HepG2 (cell line): ENCODE measurements around the gene RARA. TPM values are rescaled to one million over a fixed set of nuclear protein-coding genes. Genes with fewer than 3 reads are reported as not detected.

Experiments
- ATF7 ChIP-seq, 2 experiments: fragments of 450-650 bp in 1 of 2; sonication (generic) in 1 of 2; formaldehyde crosslinking in 1 of 2; IDR thresholded peaks; 2 replicates each; pipeline versions ENCODE4 v1.4.0 to v1.6.1; 2016 to 2020; ENCODE audit warnings: antibody characterized with exemption in 1 of 2, mild to moderate bottlenecking in 1 of 2, missing genetic modification reagents in 1 of 2
- CREB3 ChIP-seq: sonication (generic); formaldehyde crosslinking; IDR thresholded peaks from 2 replicates; pipeline ENCODE4 v1.5.0; 2020; ENCODE audit warnings: missing genetic modification reagents
- FOXK1 ChIP-seq: sonication (generic); formaldehyde crosslinking; IDR thresholded peaks from 2 replicates; pipeline ENCODE4 v1.4.0; 2020; ENCODE audit warnings: low read depth, missing genetic modification reagents, borderline replicate concordance
- HNF4G ChIP-seq, 2 experiments: sonication (generic) in 1 of 2; formaldehyde crosslinking in 1 of 2; IDR thresholded peaks; 2 replicates each; pipeline versions ENCODE4 v1.4.0 to v1.6.1; 2011 to 2020; ENCODE audit warnings: borderline replicate concordance in 2 of 2, low read depth in 2 of 2, mild to moderate bottlenecking in 2 of 2, low read length in 1 of 2, missing genetic modification reagents in 1 of 2, moderate library complexity in 1 of 2
- LCORL ChIP-seq, 2 experiments: fragments of 450-650 bp in 1 of 2; sonication (generic) in 1 of 2; formaldehyde crosslinking in 1 of 2; IDR thresholded peaks; 2 replicates each; pipeline versions ENCODE4 v1.5.0 to v1.6.1; 2017 to 2020; ENCODE audit warnings: antibody characterized with exemption in 1 of 2, missing genetic modification reagents in 1 of 2
- PITX1 ChIP-seq: sonication (generic); formaldehyde crosslinking; IDR thresholded peaks from 2 replicates; pipeline ENCODE4 v1.5.1; 2020; ENCODE audit warnings: mild to moderate bottlenecking, missing genetic modification reagents
- SSRP1 ChIP-seq: IDR thresholded peaks from 2 replicates; pipeline ENCODE4 v1.6.1; 2016; ENCODE audit warnings: control low read depth
- TBL1XR1 ChIP-seq: fragments of 150-350 bp; IDR thresholded peaks from 2 replicates; pipeline ENCODE4 v1.6.1; 2014; ENCODE audit warnings: borderline replicate concordance, low read length; ENCODE audit not compliant: partially characterized antibody
- USF2 ChIP-seq, 2 experiments: sonication (generic) in 1 of 2; formaldehyde crosslinking in 1 of 2; IDR thresholded peaks; 2 replicates each; pipeline versions ENCODE4 v1.5.1 to v1.6.1; 2011 to 2020; ENCODE audit warnings: borderline replicate concordance in 1 of 2, low read depth in 1 of 2, low read length in 1 of 2, mild to moderate bottlenecking in 1 of 2, missing genetic modification reagents in 1 of 2, moderate library complexity in 1 of 2
- YEATS2 ChIP-seq: sonication (generic); formaldehyde crosslinking; IDR thresholded peaks from 2 replicates; pipeline ENCODE4 v1.4.0; 2020; ENCODE audit warnings: missing genetic modification reagents, borderline replicate concordance
- ZBTB26 ChIP-seq: IDR thresholded peaks from 2 replicates; pipeline ENCODE4 v1.6.1; 2016; ENCODE audit warnings: missing compliant biosample characterization, missing genetic modification reagents, borderline replicate concordance
- ZNF331 ChIP-seq: sonication (generic); formaldehyde crosslinking; IDR thresholded peaks from 2 replicates; pipeline ENCODE4 v1.4.0; 2020; ENCODE audit warnings: missing genetic modification reagents
- ZNF460 ChIP-seq: sonication (generic); formaldehyde crosslinking; IDR thresholded peaks from 2 replicates; pipeline ENCODE4 v1.5.1; 2020; ENCODE audit warnings: missing genetic modification reagents, mild to moderate bottlenecking, borderline replicate concordance
- ZNF605 ChIP-seq: sonication (generic); formaldehyde crosslinking; IDR thresholded peaks from 2 replicates; pipeline ENCODE4 v1.8.0; 2022; ENCODE audit warnings: mild to moderate bottlenecking, missing genetic modification reagents
- ZNF616 ChIP-seq: sonication (generic); formaldehyde crosslinking; IDR thresholded peaks from 2 replicates; pipeline ENCODE4 v1.5.0; 2020; ENCODE audit warnings: low read depth, mild to moderate bottlenecking, missing genetic modification reagents
- ZNF770 ChIP-seq: sonication (generic); formaldehyde crosslinking; IDR thresholded peaks from 2 replicates; pipeline ENCODE4 v1.5.0; 2020; ENCODE audit warnings: mild to moderate bottlenecking, missing genetic modification reagents
- polyA plus RNA-seq, 8 experiments: library from polyadenylated mRNA; depleted of rRNA in 3 of 8; stranded (reverse) in 7 of 8; unstranded in 1 of 8; fragments of >200 nt; fragmentation: Illumina TruSeq in 4 of 8; extraction: Trizol in 4 of 8; gene quantifications; 2 replicates each; pipeline versions ENCODE4 v1.2.1 to v1.2.3, GENCODE V29; 2011 to 2016; ENCODE audit warnings: low read depth in 4 of 8, missing spikeins in 1 of 8, mixed read lengths in 1 of 8; ENCODE audit not compliant: insufficient read depth in 1 of 8
- total RNA-seq, 5 experiments: library from RNA; depleted of rRNA; stranded (reverse); fragments of >200 nt; fragmentation: Illumina TruSeq; extraction: Trizol; gene quantifications; 2 replicates each; pipeline ENCODE4 v1.2.3, GENCODE V29; 2016; ENCODE audit warnings: low read depth in 1 of 5
- TF ChIP-seq, protein P1 (sequence below): sonication (generic); formaldehyde crosslinking; IDR thresholded peaks from 2 replicates; pipeline ENCODE4 v1.4.0; 2020; ENCODE audit warnings: missing genetic modification reagents

Gene RARA
- total and polyA plus RNA-seq, 2 of the 13 experiments (the other 11 are each of a cell fraction or from before 2014, with no cell fraction given) = 6.4 to 8.6 TPM

- TF ChIP-seq FOXK1 (CRISPR knock-in tag) (no peak; the same call in 1 of the 2 replicates), SSRP1 (no peak), HNF4G (IDR thresholded peaks at IDR 0.05; ENCODE audit: borderline replicate concordance, low read depth, low read length) (peak; percentile 43; the same call in 1 of the 2 replicates), HNF4G (CRISPR knock-in tag; IDR thresholded peaks at IDR 0.05; ENCODE audit: borderline replicate concordance, low read depth) (no peak), LCORL (IDR thresholded peaks at IDR 0.05) (no peak), LCORL (CRISPR knock-in tag; IDR thresholded peaks at IDR 0.05) (peak; percentile 70; the same call in 1 of the 2 replicates), YEATS2 (CRISPR knock-in tag) (peak; percentile 54; the same call in 1 of the 2 replicates), ZNF605 (CRISPR knock-in tag) (peak; percentile 78; the same call in 1 of the 2 replicates), ZBTB26 (CRISPR knock-in tag) (0 out of 2 replicates have a peak, but pooled peaks have one; percentile 38), ZNF331 (CRISPR knock-in tag) (peak; percentile 76; the same call in 1 of the 2 replicates), USF2 (IDR thresholded peaks at IDR 0.05; ENCODE audit: low read depth, low read length) (no peak), USF2 (CRISPR knock-in tag; IDR thresholded peaks at IDR 0.05; ENCODE audit: borderline replicate concordance) (peak; percentile 18; the same call in 1 of the 2 replicates), ZNF616 (CRISPR knock-in tag) (no peak), TBL1XR1 (peak; percentile 19), CREB3 (CRISPR knock-in tag) (no peak), PITX1 (CRISPR knock-in tag) (peak; percentile 79; the same call in 1 of the 2 replicates), ZNF770 (CRISPR knock-in tag) (peak; percentile 43; the same call in 1 of the 2 replicates), ATF7 (IDR thresholded peaks at IDR 0.05) (peak; percentile 26; the same call in 1 of the 2 replicates), ATF7 (CRISPR knock-in tag; IDR thresholded peaks at IDR 0.05) (peak; percentile 95), ZNF460 (no peak; the same call in 1 of the 2 replicates)
- TF ChIP-seq, protein P1, sequence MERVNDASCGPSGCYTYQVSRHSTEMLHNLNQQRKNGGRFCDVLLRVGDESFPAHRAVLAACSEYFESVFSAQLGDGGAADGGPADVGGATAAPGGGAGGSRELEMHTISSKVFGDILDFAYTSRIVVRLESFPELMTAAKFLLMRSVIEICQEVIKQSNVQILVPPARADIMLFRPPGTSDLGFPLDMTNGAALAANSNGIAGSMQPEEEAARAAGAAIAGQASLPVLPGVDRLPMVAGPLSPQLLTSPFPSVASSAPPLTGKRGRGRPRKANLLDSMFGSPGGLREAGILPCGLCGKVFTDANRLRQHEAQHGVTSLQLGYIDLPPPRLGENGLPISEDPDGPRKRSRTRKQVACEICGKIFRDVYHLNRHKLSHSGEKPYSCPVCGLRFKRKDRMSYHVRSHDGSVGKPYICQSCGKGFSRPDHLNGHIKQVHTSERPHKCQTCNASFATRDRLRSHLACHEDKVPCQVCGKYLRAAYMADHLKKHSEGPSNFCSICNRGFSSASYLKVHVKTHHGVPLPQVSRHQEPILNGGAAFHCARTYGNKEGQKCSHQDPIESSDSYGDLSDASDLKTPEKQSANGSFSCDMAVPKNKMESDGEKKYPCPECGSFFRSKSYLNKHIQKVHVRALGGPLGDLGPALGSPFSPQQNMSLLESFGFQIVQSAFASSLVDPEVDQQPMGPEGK (CRISPR knock-in tag) = peak; percentile 88
Observed at GRCh38 chr17:40316571-40317344, 7.8 kb downstream of the RARA start (continued).
